ENCODE measurements around the gene ESPNL.

The ESPNL gene

GRCh38 chr2:238069877-238070276 lies 30.3 kb upstream of the ESPNL start:
- TF ChIP-seq, protein P1, sequence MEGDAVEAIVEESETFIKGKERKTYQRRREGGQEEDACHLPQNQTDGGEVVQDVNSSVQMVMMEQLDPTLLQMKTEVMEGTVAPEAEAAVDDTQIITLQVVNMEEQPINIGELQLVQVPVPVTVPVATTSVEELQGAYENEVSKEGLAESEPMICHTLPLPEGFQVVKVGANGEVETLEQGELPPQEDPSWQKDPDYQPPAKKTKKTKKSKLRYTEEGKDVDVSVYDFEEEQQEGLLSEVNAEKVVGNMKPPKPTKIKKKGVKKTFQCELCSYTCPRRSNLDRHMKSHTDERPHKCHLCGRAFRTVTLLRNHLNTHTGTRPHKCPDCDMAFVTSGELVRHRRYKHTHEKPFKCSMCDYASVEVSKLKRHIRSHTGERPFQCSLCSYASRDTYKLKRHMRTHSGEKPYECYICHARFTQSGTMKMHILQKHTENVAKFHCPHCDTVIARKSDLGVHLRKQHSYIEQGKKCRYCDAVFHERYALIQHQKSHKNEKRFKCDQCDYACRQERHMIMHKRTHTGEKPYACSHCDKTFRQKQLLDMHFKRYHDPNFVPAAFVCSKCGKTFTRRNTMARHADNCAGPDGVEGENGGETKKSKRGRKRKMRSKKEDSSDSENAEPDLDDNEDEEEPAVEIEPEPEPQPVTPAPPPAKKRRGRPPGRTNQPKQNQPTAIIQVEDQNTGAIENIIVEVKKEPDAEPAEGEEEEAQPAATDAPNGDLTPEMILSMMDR (IDR thresholded peaks at IDR 0.05; ENCODE audit: low read depth, low read length, missing control alignments): no peak
- H3K36me3 ChIP-seq (replicated peaks): peaks cover 16% of the 10 kb centered on the region

GRCh38 chr2:238075397-238075796 lies 24.7 kb upstream of the ESPNL start:
- TF ChIP-seq, protein P1 (IDR thresholded peaks at IDR 0.05; ENCODE audit: low read depth, low read length, missing control alignments): no peak
- in situ Hi-C loops (cut with HindIII; ENCODE audit: low pct_ligation_motif_present, low sequenced_read_pairs): no loop called here
- H3K27me3 ChIP-seq (replicated peaks): no peaks in the 10 kb centered on the region
- H3K27ac ChIP-seq: no peak overlapping the region
- no peak for DNase-seq
- H3K36me3 ChIP-seq (replicated peaks): no peaks in the 10 kb centered on the region
- H3K4me3 ChIP-seq (ENCODE audit: low read depth, low read length): no peak overlapping the region

More at GRCh38 chr2:238069877-238070276, 30.3 kb upstream of the ESPNL start:
- Histone ChIP-seq H3K27ac (no peak overlapping the region), H3K4me3 (ENCODE audit: low read depth, low read length) (no peak overlapping the region), H3K27me3 (replicated peaks) (no peaks in the 10 kb centered on the region)
- no peak for DNase-seq
- in situ Hi-C loops (cut with HindIII; ENCODE audit: low pct_ligation_motif_present, low sequenced_read_pairs): no loop called here

DNA sequence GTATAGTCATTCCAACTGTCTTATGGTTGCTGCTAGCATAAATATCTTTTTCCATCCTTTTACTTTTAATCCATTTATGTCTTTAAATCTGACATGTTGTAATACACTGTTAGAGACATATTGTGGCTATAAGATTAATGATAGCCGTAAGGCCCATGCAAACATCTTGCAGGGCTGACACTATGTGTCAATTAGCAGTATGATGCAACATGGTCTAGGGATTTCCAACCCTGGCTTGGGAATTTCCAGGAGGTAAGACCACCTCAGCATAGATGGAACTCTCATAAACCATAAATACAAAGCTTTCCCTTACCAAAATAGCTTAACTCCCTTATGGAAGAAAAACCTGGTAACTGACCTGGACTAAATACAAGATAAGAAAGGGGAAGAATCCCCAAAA lies 22.8 kb upstream of the ESPNL start:
- Histone ChIP-seq H3K36me3 (replicated peaks) (no peaks in the 10 kb centered on the region), H3K27me3 (replicated peaks) (no peaks in the 10 kb centered on the region), H3K27ac (no peak overlapping the region), H3K4me3 (ENCODE audit: low read depth, low read length) (no peak overlapping the region)
- TF ChIP-seq, protein P1 (IDR thresholded peaks at IDR 0.05; ENCODE audit: low read depth, low read length, missing control alignments): no peak
- DNase-seq: no peak
- in situ Hi-C loops (cut with HindIII; ENCODE audit: low pct_ligation_motif_present, low sequenced_read_pairs): no loop called here

DNA sequence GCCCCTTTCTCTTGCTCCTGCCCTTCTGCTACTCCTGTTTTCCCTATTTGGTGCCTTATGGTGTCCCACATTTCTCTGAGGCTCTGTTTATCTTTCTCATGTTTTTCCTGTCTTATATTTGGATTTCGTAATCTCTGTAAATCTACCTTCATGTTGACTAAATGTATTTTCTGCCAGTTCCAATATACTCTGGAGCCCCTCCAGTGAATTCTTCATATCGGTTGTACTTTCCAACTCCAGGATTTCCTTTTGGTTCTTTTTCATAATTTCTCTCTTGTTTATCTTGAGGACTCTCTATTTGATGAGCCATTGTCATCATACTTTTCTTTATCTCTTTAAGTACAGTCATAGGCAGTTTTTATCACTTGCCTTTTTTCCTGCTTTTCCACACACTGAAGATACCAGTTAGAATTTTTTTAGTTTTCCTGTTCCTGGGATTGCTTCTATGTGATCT lies 20.2 kb upstream of the ESPNL start:
- DNase-seq: no peak
- Histone ChIP-seq H3K4me3 (ENCODE audit: low read depth, low read length) (no peak overlapping the region), H3K27ac (no peak overlapping the region), H3K36me3 (replicated peaks) (peaks cover 2% of the 10 kb centered on the region), H3K27me3 (replicated peaks) (no peaks in the 10 kb centered on the region)
- in situ Hi-C loops (cut with HindIII; ENCODE audit: low pct_ligation_motif_present, low sequenced_read_pairs): no loop called here
- TF ChIP-seq, protein P1 (IDR thresholded peaks at IDR 0.05; ENCODE audit: low read depth, low read length, missing control alignments): no peak

- H3K27me3 ChIP-seq (replicated peaks): no peaks in the 10 kb centered on the region
- DNase-seq: no peak
- H3K36me3 ChIP-seq (replicated peaks): peaks cover 2% of the 10 kb centered on the region
- in situ Hi-C loops (cut with HindIII; ENCODE audit: low pct_ligation_motif_present, low sequenced_read_pairs): no loop called here
- TF ChIP-seq, protein P1 (IDR thresholded peaks at IDR 0.05; ENCODE audit: low read depth, low read length, missing control alignments): no peak
- no peak overlapping the region for H3K27ac ChIP-seq
- no peak overlapping the region for H3K4me3 ChIP-seq (ENCODE audit: low read depth, low read length)
Measured at GRCh38 chr2:238080518-238080917, 19.6 kb upstream of the ESPNL start.

- Histone ChIP-seq H3K36me3 (replicated peaks) (peaks cover 2% of the 10 kb centered on the region), H3K27ac (no peak overlapping the region), H3K27me3 (replicated peaks) (no peaks in the 10 kb centered on the region), H3K4me3 (ENCODE audit: low read depth, low read length) (no peak overlapping the region)
- TF ChIP-seq, protein P1 (IDR thresholded peaks at IDR 0.05; ENCODE audit: low read depth, low read length, missing control alignments): no peak
- in situ Hi-C loops (cut with HindIII; ENCODE audit: low pct_ligation_motif_present, low sequenced_read_pairs): no loop called here
- no peak for DNase-seq
Measured at GRCh38 chr2:238081150-238081549, 19.0 kb upstream of the ESPNL start.

All from brain microvascular endothelial cell (primary cell).